LNCAP (cell line): ENCODE results near the gene RNFT2.

ENCODE experiments used
- TF ChIP-seq, protein P1 (sequence below): fragments of 450-650 bp; IDR thresholded peaks from 2 replicates; pipeline ENCODE4 v1.5.1; 2017; ENCODE audit warnings: mild to moderate bottlenecking

The RNFT2 gene

DNA sequence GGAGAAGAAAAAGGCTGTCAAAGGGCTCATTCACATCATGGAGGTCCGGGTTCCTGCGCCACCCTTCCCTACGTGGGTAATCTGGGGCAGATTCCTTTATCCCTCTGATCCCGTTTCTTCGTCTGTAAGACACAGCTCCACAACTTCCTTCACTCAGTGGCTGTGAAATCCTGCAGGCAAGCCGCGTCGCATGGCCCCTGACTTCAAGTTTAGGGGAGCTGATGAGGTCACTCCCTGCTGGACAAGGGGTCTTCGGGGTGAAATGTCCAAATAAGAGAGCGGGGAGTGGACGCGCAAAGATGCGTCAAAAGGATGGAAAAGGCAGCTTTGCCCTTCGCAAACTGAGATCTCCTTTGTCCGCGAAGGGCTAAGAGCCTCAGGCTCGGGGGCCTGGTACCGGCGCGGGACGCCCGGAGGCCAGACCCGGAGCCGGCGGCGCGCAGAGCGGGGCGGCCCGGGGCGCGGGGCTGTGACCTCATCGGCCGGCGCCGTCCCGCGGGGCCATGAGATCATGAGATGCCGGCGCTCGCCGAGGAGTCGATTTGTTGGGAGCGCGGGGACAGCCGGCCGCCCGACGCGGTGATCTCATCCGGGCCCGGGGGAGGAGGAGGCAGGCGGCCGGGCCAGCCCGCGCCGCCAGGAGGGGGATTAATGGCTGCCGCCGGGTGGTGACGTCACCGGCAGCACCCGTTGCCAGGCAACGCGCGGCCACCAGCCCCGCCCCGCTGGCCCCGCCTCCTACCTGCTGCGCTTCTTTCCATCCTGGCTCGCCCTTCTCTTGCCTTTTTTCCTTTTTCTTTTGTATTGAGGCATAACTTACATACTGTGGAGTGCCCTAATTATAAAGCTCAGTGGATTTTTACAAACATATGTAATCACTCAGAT, 81.1 kb downstream of the RNFT2 start:
- TF ChIP-seq, protein P1, sequence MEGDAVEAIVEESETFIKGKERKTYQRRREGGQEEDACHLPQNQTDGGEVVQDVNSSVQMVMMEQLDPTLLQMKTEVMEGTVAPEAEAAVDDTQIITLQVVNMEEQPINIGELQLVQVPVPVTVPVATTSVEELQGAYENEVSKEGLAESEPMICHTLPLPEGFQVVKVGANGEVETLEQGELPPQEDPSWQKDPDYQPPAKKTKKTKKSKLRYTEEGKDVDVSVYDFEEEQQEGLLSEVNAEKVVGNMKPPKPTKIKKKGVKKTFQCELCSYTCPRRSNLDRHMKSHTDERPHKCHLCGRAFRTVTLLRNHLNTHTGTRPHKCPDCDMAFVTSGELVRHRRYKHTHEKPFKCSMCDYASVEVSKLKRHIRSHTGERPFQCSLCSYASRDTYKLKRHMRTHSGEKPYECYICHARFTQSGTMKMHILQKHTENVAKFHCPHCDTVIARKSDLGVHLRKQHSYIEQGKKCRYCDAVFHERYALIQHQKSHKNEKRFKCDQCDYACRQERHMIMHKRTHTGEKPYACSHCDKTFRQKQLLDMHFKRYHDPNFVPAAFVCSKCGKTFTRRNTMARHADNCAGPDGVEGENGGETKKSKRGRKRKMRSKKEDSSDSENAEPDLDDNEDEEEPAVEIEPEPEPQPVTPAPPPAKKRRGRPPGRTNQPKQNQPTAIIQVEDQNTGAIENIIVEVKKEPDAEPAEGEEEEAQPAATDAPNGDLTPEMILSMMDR, result no peak

DNA sequence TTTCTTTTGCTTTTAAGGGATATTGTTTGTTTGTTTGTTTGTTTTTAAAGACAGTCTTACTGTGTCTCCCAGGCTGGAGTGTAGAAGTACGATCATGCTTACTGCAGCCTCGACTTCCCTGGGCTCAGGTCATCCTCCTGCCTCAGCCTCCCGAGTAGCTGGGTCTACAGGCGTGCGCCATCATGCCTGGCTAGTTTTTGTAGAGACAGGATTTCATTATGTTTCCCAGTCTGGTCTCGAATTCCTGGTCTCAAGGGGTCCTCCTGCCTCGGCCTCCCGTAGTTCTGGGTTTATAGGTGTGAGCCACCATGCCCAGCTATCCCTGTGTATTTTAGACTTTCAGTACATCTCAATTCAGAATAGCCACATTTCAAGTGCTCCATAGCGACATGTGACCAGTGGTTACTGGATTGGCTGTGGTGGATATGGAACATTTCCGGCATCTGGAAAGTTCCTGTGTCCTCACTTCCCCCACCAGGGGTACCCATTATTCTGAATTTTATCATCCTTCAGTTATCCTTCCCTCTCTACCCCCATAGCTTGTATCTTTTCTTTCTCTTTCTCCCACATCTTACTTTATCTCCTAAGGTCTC, 82.0 kb downstream of the RNFT2 start:
- TF ChIP-seq, protein P1, result no peak

DNA sequence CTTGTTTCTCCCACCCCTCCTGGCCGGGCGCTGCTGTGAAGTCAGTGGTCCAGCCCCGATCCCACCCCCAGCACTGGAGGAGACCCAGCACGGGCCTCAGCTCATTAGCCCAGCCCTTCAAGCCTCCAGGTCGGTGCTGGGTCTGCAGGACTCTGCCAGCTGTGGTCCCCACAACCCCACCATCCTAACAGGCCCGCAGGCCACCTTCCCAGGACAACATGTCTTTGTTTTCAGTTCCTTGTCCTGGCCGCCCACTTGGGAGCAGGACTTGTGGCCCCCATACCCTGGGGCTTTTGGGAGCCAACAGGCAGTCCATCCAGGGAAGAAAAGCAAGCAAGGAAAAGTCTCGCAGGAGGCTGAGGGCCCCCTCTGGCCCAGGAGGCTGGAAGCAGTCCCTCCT, 83.2 kb downstream of the RNFT2 start:
- TF ChIP-seq, protein P1, result no peak

DNA sequence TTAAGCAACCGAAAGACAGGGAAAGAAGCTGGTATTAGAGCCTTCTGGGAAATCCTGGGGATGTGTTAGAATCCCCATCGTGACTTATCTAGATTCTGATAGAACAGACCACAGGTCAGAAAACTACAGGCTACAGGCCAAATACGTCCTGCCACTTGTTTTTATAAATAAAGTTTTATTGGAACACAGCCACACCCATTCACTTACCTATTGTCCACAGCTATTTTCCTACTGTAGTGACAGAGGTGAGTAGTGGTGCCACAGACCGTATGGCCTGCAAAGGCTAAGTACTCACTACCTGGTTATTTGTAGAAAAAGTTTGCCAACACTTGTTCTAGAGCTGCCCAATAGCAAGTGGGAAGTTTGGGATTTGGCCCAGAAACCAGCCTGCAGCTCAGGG, 89.3 kb downstream of the RNFT2 start:
- TF ChIP-seq, protein P1, result no peak

DNA sequence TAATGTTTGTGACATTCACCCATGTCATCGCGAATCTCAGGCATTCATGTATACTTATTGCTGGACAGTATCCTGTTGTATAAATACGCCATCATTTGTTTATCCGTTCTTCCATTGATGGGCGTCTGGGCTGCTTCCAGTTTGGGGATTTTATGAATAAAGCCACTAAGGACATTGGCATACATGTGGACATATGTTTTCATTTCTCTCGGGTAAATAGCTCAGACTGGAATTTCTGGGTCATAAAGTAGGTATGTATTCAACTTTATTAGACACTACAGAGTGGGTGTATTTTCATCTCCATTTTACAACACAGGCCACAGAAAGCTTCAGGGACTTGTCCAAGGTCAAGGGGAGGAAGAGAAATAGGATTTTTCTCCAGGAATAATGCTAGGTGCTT, 94.2 kb downstream of the RNFT2 start:
- TF ChIP-seq, protein P1, result no peak

DNA sequence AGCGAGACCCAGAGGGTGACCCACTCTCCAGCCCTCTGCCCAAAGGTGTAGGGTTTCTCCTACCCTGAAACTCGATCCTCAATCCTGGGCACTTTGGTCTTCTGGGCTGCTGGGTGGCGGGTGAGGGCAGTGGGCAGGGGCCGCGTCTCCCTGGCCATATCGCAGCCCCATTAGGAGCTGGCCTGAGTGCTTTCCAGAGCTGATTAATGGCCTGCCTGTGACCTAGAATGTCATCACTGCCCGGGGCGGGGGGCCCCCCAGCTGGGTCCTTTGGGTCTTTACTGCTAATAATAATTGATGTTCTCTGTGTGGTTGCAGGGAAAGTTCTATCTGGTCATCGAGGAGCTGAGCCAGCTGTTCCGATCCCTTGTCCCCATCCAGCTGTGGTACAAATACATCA, 95.4 kb downstream of the RNFT2 start:
- TF ChIP-seq, protein P1, result no peak

DNA sequence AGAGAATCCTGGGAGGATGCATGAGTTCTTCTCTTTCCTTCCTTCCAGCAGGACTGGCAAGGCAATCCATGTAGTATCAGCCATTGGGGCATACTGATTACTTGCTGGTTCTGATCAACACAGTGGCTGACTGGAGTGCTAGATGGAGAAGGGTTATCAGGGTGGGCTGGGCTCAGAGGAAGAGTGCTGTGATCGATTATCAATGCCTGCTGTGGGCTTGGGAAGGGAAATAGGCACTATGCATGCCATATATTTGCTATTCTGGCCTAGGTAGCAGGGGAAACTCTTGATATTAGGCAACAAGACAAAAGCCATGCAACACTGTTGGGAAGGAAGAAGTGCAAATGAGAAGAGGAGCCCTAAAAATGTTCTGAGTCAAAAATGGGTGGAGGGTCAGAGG, 97.4 kb downstream of the RNFT2 start:
- TF ChIP-seq, protein P1, result no peak
